ENCODE data around the gene BLOC1S2. TPM values are rescaled to one million over a fixed set of nuclear protein-coding genes. Genes with fewer than 3 reads are reported as not detected.

BLOC1S2 gene
- total RNA-seq, 4 donors from 2014 or later: 13.8 to 29.6 (median 19.3) TPM

DNA sequence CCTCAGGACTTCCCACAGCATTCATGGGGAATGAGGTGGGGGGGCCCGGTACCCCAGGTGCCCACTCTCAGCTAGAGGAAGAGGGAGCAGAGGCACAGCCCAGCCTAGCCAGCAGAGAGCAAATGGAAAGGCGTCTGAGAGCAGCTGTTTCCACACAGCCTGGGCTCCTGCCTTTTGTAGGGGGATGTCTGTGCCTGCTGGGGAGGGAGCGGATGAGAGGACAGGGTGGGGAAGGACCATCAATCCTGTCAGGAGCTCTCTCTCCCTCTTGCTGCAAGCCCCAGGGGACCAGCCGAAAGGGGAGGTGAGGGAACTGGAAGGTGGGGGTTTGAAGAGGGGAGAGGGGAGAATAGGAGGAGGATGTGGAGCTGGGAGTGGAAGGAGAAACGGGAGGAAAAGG lies 43.6 kb upstream of the BLOC1S2 start, which contains the start of gene PKD2L1:
TSS of gene PKD2L1 (minus strand) at position 150 of the 400 bp plus-strand sequence. CDS start at position 25, 125 bp downstream.
- no peak within 1 kb of the TSS for H3K27ac ChIP-seq
- TF ChIP-seq POLR2A (IDR thresholded peaks at IDR 0.05) (no peak), EP300 (IDR thresholded peaks at IDR 0.05) (no peak), POLR2AphosphoS5 (IDR thresholded peaks at IDR 0.05) (no peak)
- TF ChIP-seq, protein P1, sequence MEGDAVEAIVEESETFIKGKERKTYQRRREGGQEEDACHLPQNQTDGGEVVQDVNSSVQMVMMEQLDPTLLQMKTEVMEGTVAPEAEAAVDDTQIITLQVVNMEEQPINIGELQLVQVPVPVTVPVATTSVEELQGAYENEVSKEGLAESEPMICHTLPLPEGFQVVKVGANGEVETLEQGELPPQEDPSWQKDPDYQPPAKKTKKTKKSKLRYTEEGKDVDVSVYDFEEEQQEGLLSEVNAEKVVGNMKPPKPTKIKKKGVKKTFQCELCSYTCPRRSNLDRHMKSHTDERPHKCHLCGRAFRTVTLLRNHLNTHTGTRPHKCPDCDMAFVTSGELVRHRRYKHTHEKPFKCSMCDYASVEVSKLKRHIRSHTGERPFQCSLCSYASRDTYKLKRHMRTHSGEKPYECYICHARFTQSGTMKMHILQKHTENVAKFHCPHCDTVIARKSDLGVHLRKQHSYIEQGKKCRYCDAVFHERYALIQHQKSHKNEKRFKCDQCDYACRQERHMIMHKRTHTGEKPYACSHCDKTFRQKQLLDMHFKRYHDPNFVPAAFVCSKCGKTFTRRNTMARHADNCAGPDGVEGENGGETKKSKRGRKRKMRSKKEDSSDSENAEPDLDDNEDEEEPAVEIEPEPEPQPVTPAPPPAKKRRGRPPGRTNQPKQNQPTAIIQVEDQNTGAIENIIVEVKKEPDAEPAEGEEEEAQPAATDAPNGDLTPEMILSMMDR (IDR thresholded peaks at IDR 0.05): no peak
- WGBS, 2 donors (ENCODE audit: low coverage in 1 of 2): 30% methylated on average over 1 of the region's 5 CpGs; no CpG with 5 or more reads in 1 of the 2 donors
- H3K27me3 ChIP-seq: peaks cover 67% of the 10 kb centered on the region
- H3K9me3 ChIP-seq: no peaks in the 10 kb centered on the region
- H3K36me3 ChIP-seq: no peaks in the 10 kb centered on the region
- H3K4me3 ChIP-seq: no peak within 1 kb of the TSS
- no peak for ATAC-seq
- H3K4me1 ChIP-seq: no peaks in the 10 kb centered on the region

DNA sequence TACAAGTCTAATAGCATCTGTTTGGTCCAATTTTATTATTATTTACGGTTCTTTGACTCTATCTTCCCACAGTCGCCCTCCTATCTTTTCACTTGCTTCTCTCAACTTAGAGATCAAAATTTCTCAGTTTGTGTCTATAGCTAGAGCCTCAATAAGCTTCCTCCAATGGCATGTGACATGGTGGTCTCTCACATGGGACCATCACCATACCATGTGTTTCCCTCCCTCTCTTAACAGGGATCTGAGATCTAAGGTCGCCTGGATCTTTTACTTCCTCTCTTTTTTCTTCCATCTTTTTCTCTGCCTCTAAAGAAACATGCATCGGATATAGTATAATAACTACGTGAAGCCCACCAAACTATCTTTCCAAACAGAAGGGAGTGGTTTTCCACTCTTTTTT lies 41.7 kb upstream of the BLOC1S2 start:
- H3K27ac ChIP-seq: no peak overlapping the region
- TF ChIP-seq EP300 (IDR thresholded peaks at IDR 0.05) (no peak), POLR2AphosphoS5 (IDR thresholded peaks at IDR 0.05) (no peak), POLR2A (IDR thresholded peaks at IDR 0.05) (no peak)
- TF ChIP-seq, protein P1 (IDR thresholded peaks at IDR 0.05): no peak
- H3K36me3 ChIP-seq: no peaks in the 10 kb centered on the region
- no peaks in the 10 kb centered on the region for H3K9me3 ChIP-seq
- no peak overlapping the region for H3K4me3 ChIP-seq
- WGBS, 2 donors (ENCODE audit: low coverage in 1 of 2): 52 to 55% methylated on average over 4 to 5 of the region's 5 CpGs
- no peak for ATAC-seq
- H3K27me3 ChIP-seq: peaks cover 64% of the 10 kb centered on the region
- H3K4me1 ChIP-seq: no peaks in the 10 kb centered on the region

DNA sequence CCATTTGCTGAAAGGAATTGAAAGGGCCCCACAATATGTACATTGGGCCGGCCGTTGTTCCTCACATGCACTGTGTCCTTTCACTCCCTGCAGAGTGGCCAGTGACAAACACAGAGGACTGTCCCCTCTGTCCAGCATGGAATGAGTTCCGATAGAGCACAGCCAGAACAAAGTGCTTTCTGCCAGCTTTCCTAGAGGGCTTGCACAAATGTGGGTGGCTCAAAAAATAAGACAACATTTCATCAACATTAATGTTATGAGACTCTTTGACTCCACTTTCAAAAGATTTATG lies 41.2 kb upstream of the BLOC1S2 start:
- no peak for ATAC-seq
- H3K27me3 ChIP-seq: peaks cover 63% of the 10 kb centered on the region
- WGBS, 2 donors (ENCODE audit: low coverage in 1 of 2): 78 to 92% methylated on average over 2 to 3 of the region's 3 CpGs
- no peak overlapping the region for H3K27ac ChIP-seq
- TF ChIP-seq POLR2AphosphoS5 (IDR thresholded peaks at IDR 0.05) (no peak), POLR2A (IDR thresholded peaks at IDR 0.05) (no peak), EP300 (IDR thresholded peaks at IDR 0.05) (no peak)
- TF ChIP-seq, protein P1 (IDR thresholded peaks at IDR 0.05): no peak
- H3K9me3 ChIP-seq: no peaks in the 10 kb centered on the region
- no peak overlapping the region for H3K4me3 ChIP-seq
- no peaks in the 10 kb centered on the region for H3K4me1 ChIP-seq
- H3K36me3 ChIP-seq: no peaks in the 10 kb centered on the region

DNA sequence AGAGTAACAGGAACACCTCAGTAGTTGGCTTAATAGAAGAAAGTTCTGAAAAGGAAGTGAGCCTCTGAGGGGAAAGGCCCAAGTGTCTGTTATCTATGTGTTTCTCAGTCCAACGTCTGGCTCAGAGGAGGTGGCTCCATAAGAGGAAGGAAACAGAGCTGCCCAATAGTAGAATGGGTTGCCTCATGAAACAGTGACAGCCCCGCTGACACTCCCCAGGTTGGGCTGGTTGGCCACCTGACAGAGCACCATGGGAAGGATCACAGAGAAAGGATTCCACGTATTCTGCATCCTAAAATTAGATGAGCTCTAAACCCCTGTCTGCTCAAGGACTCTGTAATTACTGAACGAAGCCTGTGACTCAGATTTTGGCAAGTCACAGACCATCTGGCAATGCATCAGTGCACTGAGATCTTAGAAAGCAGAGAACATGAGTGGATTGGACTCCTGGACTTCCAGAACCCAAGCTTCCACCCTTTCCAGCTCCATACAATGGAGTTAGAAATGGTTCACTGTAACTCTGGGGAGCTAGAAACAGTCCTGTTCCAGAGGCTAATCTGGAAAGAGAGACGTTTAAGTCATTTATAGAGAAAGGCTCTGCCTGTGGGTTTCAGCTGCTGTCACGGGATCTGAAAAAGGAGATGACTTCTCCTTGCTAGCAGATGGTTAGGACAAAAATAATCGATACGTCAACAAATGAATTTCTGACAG lies 40.7 kb upstream of the BLOC1S2 start:
- H3K27ac ChIP-seq: no peak overlapping the region
- no peaks in the 10 kb centered on the region for H3K4me1 ChIP-seq
- TF ChIP-seq POLR2A (IDR thresholded peaks at IDR 0.05): no peak
- TF ChIP-seq, protein P1 (IDR thresholded peaks at IDR 0.05): no peak
- TF ChIP-seq EP300 (IDR thresholded peaks at IDR 0.05): no peak
- TF ChIP-seq POLR2AphosphoS5 (IDR thresholded peaks at IDR 0.05): no peak
- H3K36me3 ChIP-seq: no peaks in the 10 kb centered on the region
- no peaks in the 10 kb centered on the region for H3K9me3 ChIP-seq
- peaks cover 61% of the 10 kb centered on the region for H3K27me3 ChIP-seq
- no peak overlapping the region for H3K4me3 ChIP-seq
- peak; percentile 31 for ATAC-seq
- 36 to 60% methylated on average over 6 to 8 of the region's 8 CpGs for WGBS, 2 donors (ENCODE audit: low coverage in 1 of 2)

DNA sequence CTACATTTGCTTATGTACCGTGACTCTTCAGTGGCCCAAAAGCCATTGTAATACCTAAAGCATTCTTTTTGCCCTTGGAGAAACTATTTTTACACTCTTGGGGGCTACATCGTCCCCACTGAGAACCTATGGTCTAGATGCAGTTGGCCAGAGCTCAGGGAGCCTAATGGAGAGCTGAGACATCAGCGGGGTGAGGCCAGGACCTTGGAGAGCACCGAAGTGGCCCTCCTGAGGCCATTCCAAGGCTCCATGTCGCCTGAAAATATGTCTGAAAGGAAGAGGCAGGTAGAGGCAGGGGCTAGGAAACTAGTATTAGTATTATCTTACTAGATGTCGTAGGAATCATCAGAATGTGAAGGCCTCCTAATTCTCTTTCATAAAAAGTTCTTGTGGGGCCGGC lies 38.7 kb upstream of the BLOC1S2 start:
- no peak for ATAC-seq
- Histone ChIP-seq H3K27me3 (peaks cover 54% of the 10 kb centered on the region), H3K4me1 (no peaks in the 10 kb centered on the region), H3K36me3 (no peaks in the 10 kb centered on the region), H3K9me3 (no peaks in the 10 kb centered on the region), H3K27ac (no peak overlapping the region), H3K4me3 (no peak overlapping the region)
- WGBS, 2 donors (ENCODE audit: low coverage in 1 of 2): 44 to 61% methylated on average over 4 to 6 of the region's 7 CpGs
- TF ChIP-seq POLR2A (IDR thresholded peaks at IDR 0.05) (no peak), EP300 (IDR thresholded peaks at IDR 0.05) (no peak), POLR2AphosphoS5 (IDR thresholded peaks at IDR 0.05) (no peak)
- TF ChIP-seq, protein P1 (IDR thresholded peaks at IDR 0.05): no peak
